Neutrophil (primary cell): ENCODE data around the gene CNTNAP2.
"Not testable (repeated sequence)": the region's sequence is repeated elsewhere in the genome, so short reads cannot be mapped to it uniquely, and the experiment has no call there.

ENCODE experiments used
- H3K27ac ChIP-seq: fragments of 200-600 bp; sonication (generic); 2 replicates; pipeline ENCODE4 v1.5.1; 2016; ENCODE audit warnings: mild to moderate bottlenecking, moderate library complexity
- H3K27me3 ChIP-seq: fragments of 200-600 bp; sonication (generic); 2 replicates; pipeline ENCODE4 v1.6.0; 2016; ENCODE audit warnings: mild to moderate bottlenecking
- H3K36me3 ChIP-seq: fragments of 200-600 bp; sonication (generic); 2 replicates; pipeline ENCODE4 v1.5.1; 2017
- H3K4me1 ChIP-seq, 2 experiments: fragments of 200-600 bp in 1 of 2; sonication (generic) in 1 of 2; 1 replicate in 1 of 2; 2 replicates in 1 of 2; pipeline versions ENCODE4 v1.5.1 to v1.6.1; 2013 to 2016; ENCODE audit warnings: low read depth in 1 of 2, low read length in 1 of 2, mild to moderate bottlenecking in 1 of 2, moderate library complexity in 1 of 2; ENCODE audit not compliant: control insufficient read depth in 1 of 2, insufficient read depth in 1 of 2
- H3K4me3 ChIP-seq, 2 experiments: fragments of 200-600 bp in 1 of 2; sonication (generic) in 1 of 2; 1 replicate in 1 of 2; 2 replicates in 1 of 2; pipeline ENCODE4 v1.5.1; 2013 to 2016; ENCODE audit warnings: low read depth in 1 of 2, low read length in 1 of 2, mild to moderate bottlenecking in 1 of 2, moderate library complexity in 1 of 2
- H3K9me3 ChIP-seq: fragments of 200-600 bp; sonication (generic); 2 replicates; pipeline ENCODE4 v1.5.1; 2016
- TF ChIP-seq, protein P1 (sequence below): fragments of 200-600 bp; sonication (generic); IDR thresholded peaks from 2 replicates; pipeline ENCODE4 v1.5.1; 2016; ENCODE audit warnings: antibody characterized with exemption

CNTNAP2 gene

DNA sequence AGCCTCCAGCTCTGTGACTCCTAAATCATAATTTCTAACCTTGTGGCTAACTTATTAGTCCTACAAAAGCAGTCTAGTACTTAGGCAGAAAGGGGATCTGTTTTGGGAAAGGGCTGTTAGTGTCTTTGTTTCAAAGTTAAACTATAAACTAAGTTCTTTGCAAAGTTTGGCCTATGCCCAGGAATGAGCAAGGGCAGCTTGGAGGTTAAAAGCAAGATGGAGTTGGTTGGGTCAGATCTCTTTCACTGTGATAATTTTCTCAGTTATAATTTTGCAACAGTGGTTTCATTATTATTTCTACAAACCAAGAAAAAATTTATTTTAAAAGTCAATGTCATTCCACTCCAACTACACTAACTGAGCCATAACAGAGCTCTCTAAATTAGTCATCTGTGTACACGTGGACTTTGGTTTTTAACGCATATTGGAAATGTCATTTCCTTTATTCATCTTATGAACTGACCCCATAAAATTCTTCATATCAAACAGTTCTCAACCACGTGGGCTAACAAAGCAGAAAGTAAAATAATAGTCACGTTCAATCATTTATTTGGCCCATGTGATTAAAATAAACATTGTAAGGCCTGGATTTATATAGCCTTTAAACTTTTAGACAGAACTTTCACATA lies 2330.7 kb downstream of the CNTNAP2 start:
- TF ChIP-seq, protein P1, sequence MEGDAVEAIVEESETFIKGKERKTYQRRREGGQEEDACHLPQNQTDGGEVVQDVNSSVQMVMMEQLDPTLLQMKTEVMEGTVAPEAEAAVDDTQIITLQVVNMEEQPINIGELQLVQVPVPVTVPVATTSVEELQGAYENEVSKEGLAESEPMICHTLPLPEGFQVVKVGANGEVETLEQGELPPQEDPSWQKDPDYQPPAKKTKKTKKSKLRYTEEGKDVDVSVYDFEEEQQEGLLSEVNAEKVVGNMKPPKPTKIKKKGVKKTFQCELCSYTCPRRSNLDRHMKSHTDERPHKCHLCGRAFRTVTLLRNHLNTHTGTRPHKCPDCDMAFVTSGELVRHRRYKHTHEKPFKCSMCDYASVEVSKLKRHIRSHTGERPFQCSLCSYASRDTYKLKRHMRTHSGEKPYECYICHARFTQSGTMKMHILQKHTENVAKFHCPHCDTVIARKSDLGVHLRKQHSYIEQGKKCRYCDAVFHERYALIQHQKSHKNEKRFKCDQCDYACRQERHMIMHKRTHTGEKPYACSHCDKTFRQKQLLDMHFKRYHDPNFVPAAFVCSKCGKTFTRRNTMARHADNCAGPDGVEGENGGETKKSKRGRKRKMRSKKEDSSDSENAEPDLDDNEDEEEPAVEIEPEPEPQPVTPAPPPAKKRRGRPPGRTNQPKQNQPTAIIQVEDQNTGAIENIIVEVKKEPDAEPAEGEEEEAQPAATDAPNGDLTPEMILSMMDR: no peak
- Histone ChIP-seq H3K4me3 (no peak overlapping the region), H3K27ac (no peak overlapping the region), H3K9me3 (peaks cover 9% of the 10 kb centered on the region), H3K36me3 (no peaks in the 10 kb centered on the region), H3K27me3 (no peaks in the 10 kb centered on the region), H3K4me1 (no peaks in the 10 kb centered on the region)

DNA sequence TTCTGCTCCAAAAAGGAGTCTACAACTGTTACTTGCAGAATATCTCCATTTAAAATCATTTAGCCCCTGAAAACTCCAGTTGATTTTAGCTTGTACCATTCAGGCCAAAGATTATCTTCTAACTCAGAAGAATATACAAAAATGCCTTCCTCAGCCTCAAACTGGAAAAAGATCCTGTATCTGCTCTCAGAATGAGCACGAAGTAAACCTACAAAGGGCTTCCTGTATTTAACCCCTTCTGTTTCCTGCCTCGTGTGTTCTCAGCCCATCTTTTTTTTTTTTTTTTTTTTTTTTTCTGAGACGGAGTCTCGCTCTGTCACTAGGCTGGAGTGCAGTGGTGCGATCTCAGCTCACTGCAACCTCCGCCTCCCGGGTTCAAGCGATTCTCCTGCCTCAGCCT lies 2334.9 kb downstream of the CNTNAP2 start:
- H3K4me3 ChIP-seq, H3K9me3 ChIP-seq, H3K27ac ChIP-seq, H3K36me3 ChIP-seq, H3K4me1 ChIP-seq, H3K27me3 ChIP-seq: not testable (repeated sequence)

DNA sequence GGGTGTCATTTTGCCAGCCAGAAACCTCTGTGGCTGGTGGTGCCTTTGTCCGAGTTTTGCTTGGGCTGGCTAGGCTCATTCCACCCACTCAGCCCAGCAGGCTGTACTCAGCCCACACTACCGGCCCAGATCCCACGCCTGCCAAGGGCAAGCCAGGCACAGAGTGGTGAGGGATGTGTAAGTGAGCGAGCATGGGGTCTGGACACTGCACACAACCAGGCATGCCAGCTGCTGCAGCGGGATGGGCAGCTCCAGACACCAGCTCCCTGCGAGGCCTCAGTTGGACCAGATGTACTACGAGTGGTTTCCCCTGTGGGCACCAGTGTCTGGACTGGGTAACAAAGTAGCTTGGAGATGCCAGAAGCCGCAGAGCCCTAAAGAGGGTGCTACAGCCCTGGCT lies 2339.8 kb downstream of the CNTNAP2 start:
- H3K36me3 ChIP-seq: no peaks in the 10 kb centered on the region
- no peak overlapping the region for H3K4me3 ChIP-seq
- TF ChIP-seq, protein P1: no peak
- H3K4me1 ChIP-seq: no peaks in the 10 kb centered on the region
- H3K27me3 ChIP-seq: no peaks in the 10 kb centered on the region
- no peaks in the 10 kb centered on the region for H3K9me3 ChIP-seq
- H3K27ac ChIP-seq: no peak overlapping the region

DNA sequence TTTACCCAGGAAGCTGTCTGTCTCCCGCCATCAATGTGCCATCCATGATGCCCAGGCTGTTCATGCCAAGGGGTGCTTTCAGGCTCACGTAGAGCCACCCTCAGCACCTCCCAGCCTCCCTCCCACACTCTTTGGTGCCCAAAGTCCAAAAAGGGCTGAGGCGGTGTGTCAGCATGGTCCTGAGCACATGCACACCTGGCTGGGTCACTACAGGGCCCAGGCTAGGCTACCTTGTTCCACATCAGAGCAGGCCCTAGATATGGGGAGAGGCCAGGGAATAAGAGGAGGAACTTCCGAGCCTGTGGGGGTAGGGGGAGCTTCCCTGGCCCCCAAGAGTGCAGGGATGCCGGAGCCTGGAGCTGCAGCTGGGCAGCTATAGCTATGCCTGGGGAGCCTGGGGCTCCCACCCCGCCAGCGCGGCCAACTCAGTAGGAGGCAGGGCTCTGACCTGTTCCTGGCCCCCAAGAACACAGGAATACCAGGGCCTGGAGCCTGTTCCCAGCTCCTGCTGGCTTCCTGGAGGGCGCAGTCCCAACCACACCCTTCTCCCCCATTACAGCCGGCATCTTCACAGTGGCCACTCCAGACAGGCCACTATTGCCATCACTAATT lies 2340.8 kb downstream of the CNTNAP2 start:
- H3K9me3 ChIP-seq: no peaks in the 10 kb centered on the region
- H3K4me3 ChIP-seq: no peak overlapping the region
- TF ChIP-seq, protein P1: no peak
- H3K27me3 ChIP-seq: no peaks in the 10 kb centered on the region
- no peaks in the 10 kb centered on the region for H3K4me1 ChIP-seq
- H3K36me3 ChIP-seq: no peaks in the 10 kb centered on the region
- no peak overlapping the region for H3K27ac ChIP-seq

DNA sequence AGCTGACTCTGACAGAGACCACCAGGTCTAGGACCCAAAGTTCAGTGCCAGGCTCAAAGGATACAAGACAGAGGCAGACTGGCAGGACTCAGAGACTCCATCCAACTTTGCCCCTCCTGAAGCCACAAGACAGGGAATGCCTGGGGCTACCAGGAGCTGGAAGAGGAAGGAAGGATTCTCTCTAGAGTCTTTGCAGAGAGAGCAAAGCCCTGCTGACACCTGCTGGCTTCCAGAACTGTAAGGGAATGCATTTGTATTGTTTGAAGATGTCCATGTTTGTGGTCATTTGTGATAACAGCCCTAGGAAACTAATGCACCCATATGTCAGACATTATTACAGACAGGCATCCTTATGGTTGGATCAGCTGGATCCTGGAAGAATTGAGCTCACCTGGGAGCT lies 2341.7 kb downstream of the CNTNAP2 start:
- Histone ChIP-seq H3K27me3 (no peaks in the 10 kb centered on the region), H3K36me3 (no peaks in the 10 kb centered on the region), H3K4me3 (no peak overlapping the region), H3K27ac (no peak overlapping the region), H3K4me1 (no peaks in the 10 kb centered on the region), H3K9me3 (no peaks in the 10 kb centered on the region)
- TF ChIP-seq, protein P1: no peak

DNA sequence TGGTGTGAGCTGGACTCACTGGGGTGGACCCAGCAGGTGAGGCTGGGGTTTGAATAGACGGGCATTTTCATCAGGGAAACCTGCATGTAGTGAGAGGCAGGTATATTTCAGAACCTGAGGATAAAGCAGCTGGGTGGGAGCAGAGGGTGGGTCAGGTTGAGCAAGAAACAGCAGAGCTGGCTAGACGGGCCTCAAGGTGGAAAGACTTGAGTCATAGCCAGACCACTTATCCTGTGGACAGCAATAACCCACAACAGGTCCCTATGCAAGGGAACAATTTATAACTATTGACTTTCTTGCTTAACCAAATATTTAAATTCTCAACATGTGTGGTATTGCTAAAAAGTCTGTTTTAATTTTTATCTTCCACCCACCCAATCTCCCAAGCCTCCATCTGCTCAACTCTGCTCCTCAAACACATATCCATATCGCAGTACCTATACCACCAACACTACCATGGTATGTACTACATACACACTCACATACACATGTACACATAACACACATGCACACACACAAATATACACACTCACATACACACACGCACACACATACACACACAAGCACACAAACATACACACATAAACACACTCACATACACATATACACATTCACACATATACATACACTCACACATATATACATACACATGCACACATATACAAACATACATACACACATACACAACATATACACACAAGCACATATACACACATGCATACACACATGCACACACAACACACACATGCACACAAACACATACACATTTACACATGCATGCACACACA lies 2345.0 kb downstream of the CNTNAP2 start:
- Histone ChIP-seq H3K9me3 (no peaks in the 10 kb centered on the region), H3K4me1 (no peaks in the 10 kb centered on the region), H3K27me3 (no peaks in the 10 kb centered on the region), H3K27ac (no peak overlapping the region), H3K4me3 (no peak overlapping the region), H3K36me3 (no peaks in the 10 kb centered on the region)
- TF ChIP-seq, protein P1: no peak

DNA sequence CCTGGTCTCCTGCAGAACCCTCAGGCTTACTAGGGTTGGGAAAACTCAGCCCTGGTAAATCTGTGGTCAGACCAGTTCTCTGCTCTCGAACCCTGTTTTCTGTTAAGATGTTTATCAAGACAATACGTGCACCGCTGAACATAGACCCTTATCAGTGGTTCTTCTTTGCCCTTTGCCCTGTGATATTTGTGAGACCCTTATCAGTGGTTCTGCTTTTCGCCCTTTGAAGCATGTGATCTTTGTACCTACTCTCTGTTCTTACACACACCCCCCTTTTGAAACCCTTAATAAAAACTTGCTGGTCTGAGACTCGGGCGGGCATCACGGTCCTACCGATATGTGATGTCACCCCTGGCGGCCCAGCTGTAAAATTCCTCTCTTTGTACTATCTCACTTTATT lies 2346.2 kb downstream of the CNTNAP2 start:
- H3K4me1 ChIP-seq, H3K27me3 ChIP-seq, H3K27ac ChIP-seq, H3K4me3 ChIP-seq, H3K9me3 ChIP-seq, H3K36me3 ChIP-seq: not testable (repeated sequence)
